H9 (cell line): ENCODE data around the gene RAB3IP. TPM values are rescaled to one million over a fixed set of nuclear protein-coding genes. Genes with fewer than 3 reads are reported as not detected.

Experiments
- DNase-seq: peaks from one replicate; pipeline ENCODE4 v3.0.0-alpha.2; 2017
- H2AFZ ChIP-seq: one replicate; pipeline ENCODE4 v1.6.1; 2013; ENCODE audit warnings: mild to moderate bottlenecking, low read length, control low read depth, moderate library complexity
- H2AK5ac ChIP-seq: 2 replicates; pipeline ENCODE4 v1.6.1; 2013; ENCODE audit warnings: low read length, control low read depth, mixed read lengths; ENCODE audit not compliant: insufficient read length
- H2BK120ac ChIP-seq: one replicate; pipeline ENCODE4 v1.6.1; 2013; ENCODE audit warnings: low read depth, mild to moderate bottlenecking, low read length, control low read depth, inconsistent platforms; ENCODE audit not compliant: poor library complexity, severe bottlenecking
- H2BK12ac ChIP-seq: 2 replicates; pipeline ENCODE4 v1.6.1; 2013; ENCODE audit warnings: low read length, control low read depth, mixed read lengths, low read depth; ENCODE audit not compliant: insufficient read length
- H2BK15ac ChIP-seq: 2 replicates; pipeline ENCODE4 v1.6.1; 2013; ENCODE audit warnings: low read depth, low read length, control low read depth
- H2BK20ac ChIP-seq: one replicate; pipeline ENCODE4 v1.6.1; 2013; ENCODE audit warnings: low read depth, mild to moderate bottlenecking, low read length, control low read depth, inconsistent platforms; ENCODE audit not compliant: poor library complexity, severe bottlenecking
- H2BK5ac ChIP-seq: 2 replicates; pipeline ENCODE4 v1.6.1; 2013; ENCODE audit warnings: low read length, control low read depth, mixed read lengths; ENCODE audit not compliant: insufficient read length
- H3K14ac ChIP-seq: 2 replicates; pipeline ENCODE4 v1.6.1; 2013; ENCODE audit warnings: low read length, control low read depth; ENCODE audit not compliant: insufficient read depth
- H3K18ac ChIP-seq: 2 replicates; pipeline ENCODE4 v1.6.1; 2013; ENCODE audit warnings: low read depth, mild to moderate bottlenecking, mixed read lengths, low read length, control low read depth; ENCODE audit not compliant: insufficient read length
- H3K23ac ChIP-seq: 2 replicates; pipeline ENCODE4 v1.6.1; 2013; ENCODE audit warnings: low read length, control low read depth, mixed read lengths, low read depth; ENCODE audit not compliant: insufficient read length
- H3K23me2 ChIP-seq: 2 replicates; pipeline ENCODE4 v1.6.1; 2013; ENCODE audit warnings: low read depth, mild to moderate bottlenecking, mixed read lengths, low read length, control low read depth; ENCODE audit not compliant: insufficient read length, poor library complexity, severe bottlenecking
- H3K27ac ChIP-seq: 2 replicates; pipeline ENCODE4 v1.5.1; 2013; ENCODE audit warnings: low read length, control low read depth, mixed read lengths, low read depth; ENCODE audit not compliant: insufficient read length
- H3K27me3 ChIP-seq: 2 replicates; pipeline ENCODE4 v1.6.1; 2013; ENCODE audit warnings: low read length, control low read depth, inconsistent platforms; ENCODE audit not compliant: insufficient read depth
- H3K4ac ChIP-seq: 2 replicates; pipeline ENCODE4 v1.6.1; 2013; ENCODE audit warnings: low read depth, mild to moderate bottlenecking, control low read depth, inconsistent platforms, low read length, moderate library complexity
- H3K4me1 ChIP-seq: 2 replicates; pipeline ENCODE4 v1.6.1; 2013; ENCODE audit warnings: low read length, control low read depth, inconsistent platforms; ENCODE audit not compliant: insufficient read depth
- H3K4me2 ChIP-seq: 2 replicates; pipeline ENCODE4 v1.6.1; 2013; ENCODE audit warnings: low read length, control low read depth, mixed read lengths; ENCODE audit not compliant: insufficient read length, insufficient read depth
- H3K56ac ChIP-seq: 2 replicates; pipeline ENCODE4 v1.6.1; 2013; ENCODE audit warnings: low read depth, mild to moderate bottlenecking, mixed read lengths, low read length, control low read depth; ENCODE audit not compliant: insufficient read length
- H3K79me1 ChIP-seq: 2 replicates; pipeline ENCODE4 v1.6.1; 2013; ENCODE audit warnings: low read depth, mild to moderate bottlenecking, moderate library complexity, low read length, control low read depth, inconsistent platforms; ENCODE audit not compliant: insufficient read depth, poor library complexity, severe bottlenecking
- H3K79me2 ChIP-seq: 2 replicates; pipeline ENCODE4 v1.6.1; 2013; ENCODE audit warnings: low read length, control low read depth, inconsistent platforms; ENCODE audit not compliant: insufficient read depth
- H3K9ac ChIP-seq: 2 replicates; pipeline ENCODE4 v1.6.1; 2013; ENCODE audit warnings: low read length, control low read depth, mixed read lengths; ENCODE audit not compliant: insufficient read length; ENCODE audit errors: extremely low read depth
- H3K9me3 ChIP-seq: one replicate; pipeline ENCODE4 v1.6.1; 2013; ENCODE audit warnings: low read depth, low read length, inconsistent platforms; ENCODE audit not compliant: control insufficient read depth
- H3T11ph ChIP-seq: one replicate; pipeline ENCODE4 v1.6.1; 2013; ENCODE audit warnings: mild to moderate bottlenecking, low read length, control low read depth, inconsistent platforms
- H4K20me1 ChIP-seq: one replicate; pipeline ENCODE4 v1.6.1; 2013; ENCODE audit not compliant: control insufficient read depth, insufficient read length, insufficient read depth
- H4K5ac ChIP-seq: 2 replicates; pipeline ENCODE4 v1.6.1; 2013; ENCODE audit warnings: low read depth, mild to moderate bottlenecking, mixed read lengths, low read length, control low read depth; ENCODE audit not compliant: insufficient read length
- H4K8ac ChIP-seq: replicated peaks from 2 replicates; pipeline ENCODE4 v1.6.1; 2013; ENCODE audit warnings: low read length, control low read depth, mixed read lengths, low read depth; ENCODE audit not compliant: insufficient read length
- H4K91ac ChIP-seq: 2 replicates; pipeline ENCODE4 v1.6.1; 2013; ENCODE audit warnings: low read depth, mild to moderate bottlenecking, moderate library complexity, mixed read lengths, low read length, control low read depth; ENCODE audit not compliant: insufficient read length
- H3K27ac Mint-ChIP-seq, 3 experiments: 2 replicates in 2 of 3; 3 replicates in 1 of 3; pipeline ENCODE4 v1.8.0; 2020 to 2021; ENCODE audit warnings: mixed read lengths in 3 of 3, mild to moderate bottlenecking in 1 of 3, moderate library complexity in 1 of 3
- H3K27me3 Mint-ChIP-seq: 2 replicates; pipeline ENCODE4 v1.8.0; 2021; ENCODE audit warnings: low read depth, mild to moderate bottlenecking, moderate library complexity, mixed read lengths
- H3K36me3 Mint-ChIP-seq, 3 experiments: 2 replicates in 2 of 3; 3 replicates in 1 of 3; pipeline ENCODE4 v1.8.0; 2020 to 2021; ENCODE audit warnings: low read depth in 3 of 3, mixed read lengths in 3 of 3; ENCODE audit not compliant: insufficient read depth in 1 of 3
- H3K4me1 Mint-ChIP-seq, 2 experiments: 2 replicates each; pipeline ENCODE4 v1.8.0; 2020; ENCODE audit warnings: mixed read lengths in 2 of 2
- H3K4me3 Mint-ChIP-seq, 2 experiments: 2 replicates in 1 of 2; 3 replicates in 1 of 2; pipeline ENCODE4 v1.8.0; 2020 to 2021; ENCODE audit warnings: mild to moderate bottlenecking in 2 of 2, mixed read lengths in 2 of 2, moderate library complexity in 1 of 2
- H3K9me3 Mint-ChIP-seq, 2 experiments: 2 replicates in 1 of 2; 3 replicates in 1 of 2; pipeline ENCODE4 v1.8.0; 2020; ENCODE audit warnings: mild to moderate bottlenecking in 2 of 2, mixed read lengths in 2 of 2, moderate library complexity in 1 of 2
- WGBS: extraction: QIAGEN DNeasy Blood & Tissue Kit; methylation state at CpG from one replicate; pipeline ENCODE4 v1.1.7; 2013; ENCODE audit warnings: missing lambda C conversion rate, low lambda C conversion rate, mixed read lengths; ENCODE audit not compliant: insufficient read length; ENCODE audit errors: extremely low coverage; 5-methylcytosine and 5-hydroxymethylcytosine counted together
- total RNA-seq: library from RNA; stranded (reverse); gene quantifications from 2 replicates; pipeline ENCODE4 v1.2.1, GENCODE V29; 2021
- TF ChIP-seq, protein P1 (sequence below): fragments of 200-600 bp; sonication (generic); conservative IDR thresholded peaks from 3 replicates; pipeline ENCODE4 v1.8.0; 2021; ENCODE audit warnings: antibody characterized with exemption, mild to moderate bottlenecking

Gene RAB3IP
- total RNA-seq, 1 experiment from 2014 or later: 45.5 TPM

GRCh38 chr12:69701826-69702225, 36.8 kb upstream of the RAB3IP start:
- no peak overlapping the region for H4K5ac ChIP-seq
- no peak overlapping the region for H3K23ac ChIP-seq
- no peaks in the 10 kb centered on the region for H3K27me3 ChIP-seq
- no peak overlapping the region for H3T11ph ChIP-seq
- Mint-ChIP-seq H3K27me3 (no peaks in the 10 kb centered on the region; the same call in 1 of the 2 replicates), H3K36me3 (no peaks in the 10 kb centered on the region), H3K9me3 (no peaks in the 10 kb centered on the region), H3K4me1 (peaks cover 4 to 6% of the 10 kb centered on the region in 2 experiments), H3K27ac (no peak overlapping the region), H3K4me3 (no peak overlapping the region)
- no peak overlapping the region for H3K18ac ChIP-seq
- no peak overlapping the region for H3K14ac ChIP-seq
- H2BK12ac ChIP-seq: no peak overlapping the region
- no peaks in the 10 kb centered on the region for H3K79me2 ChIP-seq
- no peak for DNase-seq
- no peak overlapping the region for H3K4me2 ChIP-seq
- no CpG with 5 or more reads among the region's 3 CpGs for WGBS
- H3K9me3 ChIP-seq: no peaks in the 10 kb centered on the region
- H4K91ac ChIP-seq: no peak overlapping the region
- H2BK15ac ChIP-seq: no peak overlapping the region
- no peaks in the 10 kb centered on the region for H4K20me1 ChIP-seq
- H2BK5ac ChIP-seq: no peak overlapping the region
- H3K56ac ChIP-seq: no peak overlapping the region
- no peak overlapping the region for H2BK20ac ChIP-seq
- no peak overlapping the region for H3K27ac ChIP-seq
- TF ChIP-seq, protein P1, sequence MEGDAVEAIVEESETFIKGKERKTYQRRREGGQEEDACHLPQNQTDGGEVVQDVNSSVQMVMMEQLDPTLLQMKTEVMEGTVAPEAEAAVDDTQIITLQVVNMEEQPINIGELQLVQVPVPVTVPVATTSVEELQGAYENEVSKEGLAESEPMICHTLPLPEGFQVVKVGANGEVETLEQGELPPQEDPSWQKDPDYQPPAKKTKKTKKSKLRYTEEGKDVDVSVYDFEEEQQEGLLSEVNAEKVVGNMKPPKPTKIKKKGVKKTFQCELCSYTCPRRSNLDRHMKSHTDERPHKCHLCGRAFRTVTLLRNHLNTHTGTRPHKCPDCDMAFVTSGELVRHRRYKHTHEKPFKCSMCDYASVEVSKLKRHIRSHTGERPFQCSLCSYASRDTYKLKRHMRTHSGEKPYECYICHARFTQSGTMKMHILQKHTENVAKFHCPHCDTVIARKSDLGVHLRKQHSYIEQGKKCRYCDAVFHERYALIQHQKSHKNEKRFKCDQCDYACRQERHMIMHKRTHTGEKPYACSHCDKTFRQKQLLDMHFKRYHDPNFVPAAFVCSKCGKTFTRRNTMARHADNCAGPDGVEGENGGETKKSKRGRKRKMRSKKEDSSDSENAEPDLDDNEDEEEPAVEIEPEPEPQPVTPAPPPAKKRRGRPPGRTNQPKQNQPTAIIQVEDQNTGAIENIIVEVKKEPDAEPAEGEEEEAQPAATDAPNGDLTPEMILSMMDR: no peak
- H3K4ac ChIP-seq: no peak overlapping the region
- H2BK120ac ChIP-seq: no peak overlapping the region
- H3K23me2 ChIP-seq: no peaks in the 10 kb centered on the region
- H3K9ac ChIP-seq: no peak overlapping the region
- no peaks in the 10 kb centered on the region for H3K79me1 ChIP-seq
- H2AFZ ChIP-seq: no peak overlapping the region
- no peak overlapping the region for H4K8ac ChIP-seq
- no peak overlapping the region for H2AK5ac ChIP-seq
- no peaks in the 10 kb centered on the region for H3K4me1 ChIP-seq
